CD4-positive, CD25-positive, alpha-beta regulatory T cell (primary cell): ENCODE results near the gene INTS15. TPM values are rescaled to one million over a fixed set of nuclear protein-coding genes. Genes with fewer than 3 reads are reported as not detected.
A peak's percentile ranks its signal among the peaks of the same experiment; 100 is the strongest.

ENCODE experiments used
- ATAC-seq, 2 donors: fragments of 150-1000 bp; cut with Tn5 transposase; one replicate each; pipeline ENCODE4 v1.10.0; 2021; ENCODE audit warnings: low read depth in 2 of 2, moderate number of reproducible peaks in 2 of 2, moderate library complexity in 1 of 2
- DNase-seq, 3 donors: peaks; one replicate each; pipeline versions ENCODE4 v3.0.0 to v3.0.0-alpha.2; 2012 to 2022; ENCODE audit warnings: mixed read lengths in 1 of 3
- H3K27ac ChIP-seq: one replicate; pipeline ENCODE4 v1.7.0; 2013; ENCODE audit warnings: mild to moderate bottlenecking, low read length; ENCODE audit not compliant: insufficient read depth, poor library complexity, severe bottlenecking
- H3K27me3 ChIP-seq: one replicate; pipeline ENCODE4 v1.7.0; 2013; ENCODE audit warnings: low read length; ENCODE audit not compliant: control insufficient read depth, insufficient read depth
- H3K36me3 ChIP-seq: one replicate; pipeline ENCODE4 v1.7.0; 2013; ENCODE audit warnings: mild to moderate bottlenecking, low read length, moderate library complexity; ENCODE audit not compliant: control insufficient read depth, insufficient read depth
- H3K4me1 ChIP-seq: 2 replicates; pipeline ENCODE4 v1.7.0; 2013; ENCODE audit warnings: mild to moderate bottlenecking, low read length; ENCODE audit not compliant: insufficient read depth, control insufficient read depth, poor library complexity, severe bottlenecking
- H3K4me3 ChIP-seq: one replicate; pipeline ENCODE4 v1.7.0; 2013; ENCODE audit warnings: low read depth, mild to moderate bottlenecking, low read length, moderate library complexity
- H3K9me3 ChIP-seq, 2 experiments: 1 replicate in 1 of 2; 2 replicates in 1 of 2; pipeline ENCODE4 v1.7.0; 2013; ENCODE audit warnings: low read length in 2 of 2, mild to moderate bottlenecking in 1 of 2, moderate library complexity in 1 of 2; ENCODE audit not compliant: control insufficient read depth in 2 of 2
- H3K27ac Mint-ChIP-seq, 3 donors: one replicate each; pipeline ENCODE4 v1.8.0; 2020 to 2022; ENCODE audit warnings: mild to moderate bottlenecking in 3 of 3, mixed read lengths in 3 of 3, moderate library complexity in 2 of 3
- H3K27me3 Mint-ChIP-seq: one replicate; pipeline ENCODE4 v1.8.0; 2022; ENCODE audit warnings: mild to moderate bottlenecking, mixed read lengths
- H3K36me3 Mint-ChIP-seq: one replicate; pipeline ENCODE4 v1.8.0; 2020; ENCODE audit warnings: mixed read lengths
- H3K4me1 Mint-ChIP-seq, 4 donors: one replicate each; pipeline ENCODE4 v1.8.0; 2020 to 2022; ENCODE audit warnings: mixed read lengths in 4 of 4, mild to moderate bottlenecking in 1 of 4
- H3K4me3 Mint-ChIP-seq, 4 donors: one replicate each; pipeline ENCODE4 v1.8.0; 2020 to 2022; ENCODE audit warnings: mild to moderate bottlenecking in 4 of 4, mixed read lengths in 4 of 4, moderate library complexity in 3 of 4
- H3K9me3 Mint-ChIP-seq, 7 donors: one replicate each; pipeline ENCODE4 v1.8.0; 2020 to 2022; ENCODE audit warnings: mixed read lengths in 7 of 7, mild to moderate bottlenecking in 3 of 7, moderate library complexity in 2 of 7
- polyA plus RNA-seq, 4 donors: library from polyadenylated mRNA; unstranded; fragments of 300-500 nt; fragmentation: Illumina TruSeq; gene quantifications; one replicate each; pipeline ENCODE4 v1.2.3, GENCODE V29; 2021
- total RNA-seq: library from RNA; stranded (reverse); gene quantifications from one replicate; pipeline ENCODE4 v1.2.3, GENCODE V29; 2022

Gene INTS15
- total and polyA plus RNA-seq, 5 donors from 2014 or later: 28.3 to 50.1 (median 32.6) TPM

DNA sequence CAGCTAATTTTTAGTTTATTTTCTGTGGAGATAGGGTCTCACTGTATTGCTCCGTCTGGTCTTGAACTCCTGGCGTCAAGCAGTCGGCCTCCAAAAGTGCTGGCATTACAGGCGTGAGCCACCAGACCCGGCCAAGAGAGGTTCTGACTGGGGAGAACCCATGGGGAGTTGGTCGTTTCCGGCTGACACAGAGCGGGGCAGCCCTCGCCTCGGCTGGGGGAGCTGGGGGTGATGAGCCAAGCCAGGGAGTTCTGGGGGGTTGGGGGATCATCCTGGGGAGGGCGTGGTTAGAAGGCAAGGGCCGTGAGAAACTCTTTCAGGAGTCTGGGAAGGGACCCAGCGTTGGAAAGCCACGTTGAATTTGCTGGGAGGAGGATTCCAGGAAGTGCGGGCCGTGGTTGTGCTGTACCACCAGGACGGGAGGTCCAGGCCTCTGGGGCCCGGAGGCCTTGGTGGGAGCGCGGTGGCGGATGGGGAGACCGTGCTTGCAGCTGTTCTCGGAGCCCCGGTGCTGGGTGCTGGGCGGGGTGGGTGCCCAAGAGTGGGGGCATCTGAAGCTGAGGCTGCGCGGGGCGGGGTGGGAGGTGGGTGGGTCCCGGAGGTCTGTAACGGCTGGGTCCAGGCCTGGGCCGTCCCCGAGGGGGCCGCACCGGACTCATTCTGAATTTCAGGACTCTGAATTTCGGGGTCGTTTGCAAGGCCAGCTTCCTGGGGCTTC, 17.2 kb downstream of the INTS15 start:
- no peak overlapping the region for H3K4me3 Mint-ChIP-seq

DNA sequence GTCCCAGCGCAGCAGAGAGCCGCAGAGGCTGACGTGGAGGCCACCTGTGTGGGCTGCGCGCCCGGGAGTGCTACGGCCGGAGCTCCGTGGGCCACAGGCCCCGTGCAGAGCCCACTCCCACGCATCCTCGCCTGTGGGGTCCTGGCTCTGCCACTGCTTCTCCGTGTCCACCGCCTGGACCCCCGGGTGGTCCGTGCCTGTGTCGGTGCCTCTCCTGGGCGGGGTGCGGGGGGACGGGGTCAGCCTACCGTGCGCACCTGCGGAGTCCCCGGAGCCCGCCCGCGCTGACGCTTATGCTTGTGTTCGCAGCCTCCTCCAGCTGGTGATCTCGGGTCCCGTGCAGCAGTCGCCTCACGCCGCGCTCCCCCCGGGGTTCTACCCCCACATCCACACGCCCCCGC, 17.8 kb downstream of the INTS15 start:
- H3K27me3 Mint-ChIP-seq: peaks cover 3% of the 10 kb centered on the region
- H3K9me3 ChIP-seq: no peaks in the 10 kb centered on the region
- no peak overlapping the region for H3K4me3 Mint-ChIP-seq
- no peaks in the 10 kb centered on the region for H3K4me1 ChIP-seq
- no peak overlapping the region for H3K27ac ChIP-seq
- DNase-seq: no peak
- H3K9me3 Mint-ChIP-seq: no peaks in the 10 kb centered on the region
- peaks cover 0 to 4% (median 1%) of the 10 kb centered on the region in 4 donors for H3K4me1 Mint-ChIP-seq
- H3K36me3 ChIP-seq: peaks cover 25% of the 10 kb centered on the region
- H3K36me3 Mint-ChIP-seq: peaks cover 15% of the 10 kb centered on the region
- ATAC-seq: no peak
- no peak overlapping the region for H3K27ac Mint-ChIP-seq
- H3K27me3 ChIP-seq: no peaks in the 10 kb centered on the region
- no peak overlapping the region for H3K4me3 ChIP-seq

More for the DNA sequence above, 17.2 kb downstream of the INTS15 start:
- DNase-seq (no peak), ATAC-seq (no peak)
- Mint-ChIP-seq H3K36me3 (peaks cover 15% of the 10 kb centered on the region), H3K4me1 (peaks cover 0 to 7% (median 5%) of the 10 kb centered on the region in 4 donors), H3K9me3 (no peaks in the 10 kb centered on the region), H3K27ac (no peak overlapping the region), H3K27me3 (no peaks in the 10 kb centered on the region)
- Histone ChIP-seq H3K4me1 (no peaks in the 10 kb centered on the region), H3K27ac (no peak overlapping the region), H3K9me3 (no peaks in the 10 kb centered on the region), H3K27me3 (no peaks in the 10 kb centered on the region), H3K36me3 (peaks cover 27% of the 10 kb centered on the region), H3K4me3 (no peak overlapping the region)

GRCh38 chr7:6608081-6608480, 18.3 kb downstream of the INTS15 start:
- Histone ChIP-seq H3K36me3 (peaks cover 24% of the 10 kb centered on the region), H3K4me1 (no peaks in the 10 kb centered on the region)
- ATAC-seq: no peak

DNA sequence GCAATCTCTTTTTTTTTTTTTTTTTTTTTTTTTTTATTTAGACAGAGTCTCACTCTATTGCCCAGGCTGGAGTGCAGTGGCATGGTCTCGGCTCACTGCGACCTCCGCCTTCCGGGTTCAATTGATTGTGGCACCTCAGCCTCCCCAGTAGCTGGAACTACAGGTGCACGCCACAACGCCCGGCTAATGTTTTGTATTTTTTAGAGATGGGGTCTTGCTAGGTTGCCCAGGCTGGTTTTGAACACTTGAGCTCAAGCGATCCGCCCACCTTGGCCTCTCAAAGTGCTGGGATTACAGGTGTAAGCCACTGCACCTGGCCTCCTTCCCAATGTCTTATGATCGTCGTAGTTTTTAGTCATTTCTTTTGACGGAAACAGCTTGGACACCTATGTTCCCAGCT, 19.0 kb downstream of the INTS15 start:
- Mint-ChIP-seq H3K9me3 (no peaks in the 10 kb centered on the region), H3K4me1 (peaks cover 0 to 6% (median 3%) of the 10 kb centered on the region in 4 donors), H3K36me3 (peaks cover 13% of the 10 kb centered on the region), H3K27ac (no peak overlapping the region), H3K4me3 (no peak overlapping the region), H3K27me3 (peaks cover 13% of the 10 kb centered on the region)
- ATAC-seq (no peak), DNase-seq (no peak)
- no peaks in the 10 kb centered on the region for H3K9me3 ChIP-seq
- H3K36me3 ChIP-seq: peaks cover 23% of the 10 kb centered on the region
- H3K4me1 ChIP-seq: no peaks in the 10 kb centered on the region
- H3K4me3 ChIP-seq: no peak overlapping the region
- no peak overlapping the region for H3K27ac ChIP-seq
- no peaks in the 10 kb centered on the region for H3K27me3 ChIP-seq

More at GRCh38 chr7:6608081-6608480, 18.3 kb downstream of the INTS15 start:
- Histone ChIP-seq H3K9me3 (no peaks in the 10 kb centered on the region), H3K27ac (no peak overlapping the region), H3K27me3 (no peaks in the 10 kb centered on the region), H3K4me3 (no peak overlapping the region)
- H3K36me3 Mint-ChIP-seq: peaks cover 15% of the 10 kb centered on the region
- no peak overlapping the region for H3K27ac Mint-ChIP-seq
- H3K27me3 Mint-ChIP-seq: peaks cover 8% of the 10 kb centered on the region
- H3K4me1 Mint-ChIP-seq: peaks cover 0 to 5% (median 2%) of the 10 kb centered on the region in 4 donors
- H3K9me3 Mint-ChIP-seq: no peaks in the 10 kb centered on the region
- no peak for DNase-seq
- H3K4me3 Mint-ChIP-seq: no peak overlapping the region

DNA sequence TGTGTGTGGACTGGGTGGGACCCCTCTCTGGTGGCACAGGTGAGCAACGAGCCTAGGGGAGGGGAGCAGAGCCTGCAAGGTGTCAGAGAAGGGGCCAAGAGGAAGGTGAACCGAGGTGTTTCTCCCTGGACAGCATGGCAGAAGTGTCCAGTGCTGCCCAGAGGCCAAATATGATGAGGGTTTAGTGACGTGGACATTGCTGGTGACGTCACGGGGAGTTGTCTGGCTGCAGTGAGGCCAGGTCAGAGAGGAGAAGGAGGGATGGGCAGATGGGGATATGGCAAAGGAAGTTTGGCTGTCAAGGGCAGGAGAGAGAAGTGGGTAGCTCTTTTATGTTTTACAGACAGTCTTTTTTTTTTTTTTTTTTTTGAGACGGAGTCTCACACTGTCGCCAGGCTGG, 23.0 kb downstream of the INTS15 start:
- Mint-ChIP-seq H3K4me1 (peaks cover 0 to 13% (median 4%) of the 10 kb centered on the region in 4 donors), H3K27ac (peak overlapping the region in 1 of 3 donors; percentile 59), H3K27me3 (peaks cover 31% of the 10 kb centered on the region), H3K9me3 (peaks cover 0 to 3% (median 0%) of the 10 kb centered on the region in 7 donors), H3K4me3 (peak overlapping the region in 1 of 4 donors; percentile 41), H3K36me3 (no peaks in the 10 kb centered on the region)
- Histone ChIP-seq H3K4me3 (no peak overlapping the region), H3K27me3 (peaks cover 3% of the 10 kb centered on the region), H3K4me1 (peaks cover 12% of the 10 kb centered on the region), H3K27ac (no peak overlapping the region), H3K36me3 (peaks cover 7% of the 10 kb centered on the region), H3K9me3 (no peaks in the 10 kb centered on the region)
- ATAC-seq (no peak), DNase-seq (no peak)

GRCh38 chr7:6613706-6614105, 23.9 kb downstream of the INTS15 start:
- H3K9me3 ChIP-seq: no peaks in the 10 kb centered on the region
- H3K9me3 Mint-ChIP-seq: peaks cover 0 to 3% (median 0%) of the 10 kb centered on the region in 7 donors
- no peak overlapping the region for H3K27ac ChIP-seq
- H3K4me3 Mint-ChIP-seq: peak overlapping the region in 2 of 4 donors; percentile 19 to 46
- peaks cover 12% of the 10 kb centered on the region for H3K4me1 ChIP-seq
- DNase-seq (no peak), ATAC-seq (no peak)
- H3K27me3 ChIP-seq: peaks cover 3% of the 10 kb centered on the region
- peaks cover 0 to 14% (median 4%) of the 10 kb centered on the region in 4 donors for H3K4me1 Mint-ChIP-seq
- no peak overlapping the region for H3K4me3 ChIP-seq
- H3K36me3 ChIP-seq: peaks cover 3% of the 10 kb centered on the region
- H3K27ac Mint-ChIP-seq: no peak overlapping the region
- H3K36me3 Mint-ChIP-seq: no peaks in the 10 kb centered on the region
- peaks cover 34% of the 10 kb centered on the region for H3K27me3 Mint-ChIP-seq

DNA sequence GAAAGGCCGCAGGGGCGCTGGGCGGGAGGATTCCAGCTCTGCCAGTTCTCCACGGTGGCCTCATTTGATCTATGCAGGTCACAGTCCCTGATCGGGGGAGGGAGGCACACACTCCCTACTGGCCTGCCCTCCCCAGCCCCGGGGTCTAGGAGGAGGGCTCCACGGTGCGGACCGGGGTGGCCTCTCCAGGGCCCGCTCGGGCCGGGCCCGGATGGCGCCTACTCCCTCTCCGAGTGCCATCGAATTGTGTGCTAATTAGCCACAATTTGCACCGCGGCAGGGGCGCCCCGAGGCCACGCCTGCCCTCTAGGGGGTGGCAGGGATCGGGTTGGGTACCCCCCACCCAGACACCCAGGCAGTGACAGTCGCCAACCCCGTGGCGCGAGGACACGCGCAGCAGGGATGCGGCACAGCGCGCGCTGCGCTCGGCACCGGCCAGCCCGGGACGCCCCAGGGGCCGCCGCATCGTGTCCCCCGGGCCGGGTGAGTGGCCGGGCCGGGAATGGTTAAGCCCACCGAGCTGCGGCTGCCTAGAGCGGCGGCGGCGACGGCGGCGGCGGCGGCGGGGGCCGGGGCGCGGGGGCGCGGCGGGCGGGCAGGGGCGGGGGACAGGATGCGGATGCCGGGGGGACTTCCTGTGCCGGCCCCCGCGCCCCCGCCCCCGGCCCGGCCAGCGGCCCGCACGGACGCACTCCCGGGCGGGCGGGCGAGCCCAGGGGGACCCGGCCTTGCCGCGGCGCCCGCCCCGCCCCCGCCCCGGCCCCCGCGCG, 25.3 kb downstream of the INTS15 start, which contains the start of gene ZNF853:
ZNF853 (plus strand) TSS at position 658 of the 770 bp plus-strand sequence. CDS start 565 bp downstream, outside the sequence.
- ATAC-seq (peak; percentile 18 to 46), DNase-seq (peak in 1 of 3 donors; percentile 16)
- no peak within 1 kb of the TSS for H3K4me3 ChIP-seq
- H3K27me3 ChIP-seq: peaks cover 3% of the 10 kb centered on the region
- H3K36me3 ChIP-seq: no peaks in the 10 kb centered on the region
- peak within 1 kb of the TSS; percentile 67 to 85 (median 80) for H3K4me3 Mint-ChIP-seq
- peaks cover 12% of the 10 kb centered on the region for H3K4me1 ChIP-seq
- no peaks in the 10 kb centered on the region for H3K36me3 Mint-ChIP-seq
- peaks cover 40% of the 10 kb centered on the region for H3K27me3 Mint-ChIP-seq
- no peaks in the 10 kb centered on the region for H3K9me3 ChIP-seq
- no peak within 1 kb of the TSS for H3K27ac ChIP-seq
- peaks cover 0 to 3% (median 0%) of the 10 kb centered on the region in 7 donors for H3K9me3 Mint-ChIP-seq
- peak within 1 kb of the TSS; percentile 17 to 65 (median 53) for H3K27ac Mint-ChIP-seq
- H3K4me1 Mint-ChIP-seq: peaks cover 8 to 22% (median 10%) of the 10 kb centered on the region in 4 donors
